HL-60 (cell line): ENCODE measurements around the gene TMEM80.

Source experiments
- CTCF ChIP-seq: IDR thresholded peaks from one replicate; pipeline ENCODE4 v1.5.1; 2011; ENCODE audit warnings: low read length, control low read depth, inconsistent platforms; ENCODE audit not compliant: insufficient read depth
- GABPA ChIP-seq: IDR thresholded peaks from 2 replicates; pipeline ENCODE4 v1.6.1; 2012; ENCODE audit warnings: low read depth
- POLR2AphosphoS5 ChIP-seq: IDR thresholded peaks from 2 replicates; pipeline ENCODE4 v1.6.1; 2012; ENCODE audit warnings: low read depth
- SPI1 ChIP-seq: IDR thresholded peaks from 2 replicates; pipeline ENCODE4 v1.6.1; 2012; ENCODE audit warnings: low read depth, mild to moderate bottlenecking, borderline replicate concordance
- TF ChIP-seq, protein P1 (sequence below): IDR thresholded peaks from 2 replicates; pipeline ENCODE4 v1.6.1; 2012; ENCODE audit warnings: low read depth; ENCODE audit not compliant: insufficient replicate concordance

DNA sequence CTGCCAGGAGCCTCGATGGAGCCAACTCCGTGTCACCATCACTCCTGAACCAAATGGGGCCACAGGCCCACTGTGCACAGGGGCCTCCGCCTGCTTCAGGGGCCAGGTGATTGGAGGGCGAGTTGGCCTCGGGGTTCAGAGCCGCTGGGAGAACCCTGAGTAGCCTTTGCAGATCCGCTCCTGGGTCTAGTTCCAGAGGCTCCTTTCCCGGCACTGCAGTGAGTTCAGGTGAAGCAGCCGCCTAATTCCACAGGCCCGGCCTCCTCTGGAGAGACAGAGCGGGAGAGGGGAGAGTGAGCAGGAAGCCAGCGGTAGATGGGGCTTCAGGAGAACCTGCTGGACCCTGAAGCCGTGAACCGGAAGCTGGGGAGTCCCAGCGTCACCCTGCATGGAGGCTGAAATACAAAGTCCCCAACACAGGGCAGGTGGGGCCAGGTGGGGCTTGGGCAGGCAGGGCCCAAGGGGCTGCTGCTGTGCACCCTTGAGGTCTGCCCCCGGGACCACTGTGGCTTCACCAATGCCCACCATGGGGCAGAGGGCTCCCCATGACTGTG lies 36.0 kb upstream of the TMEM80 start:
- TF ChIP-seq CTCF = no peak
- TF ChIP-seq SPI1 = no peak
- TF ChIP-seq, protein P1, sequence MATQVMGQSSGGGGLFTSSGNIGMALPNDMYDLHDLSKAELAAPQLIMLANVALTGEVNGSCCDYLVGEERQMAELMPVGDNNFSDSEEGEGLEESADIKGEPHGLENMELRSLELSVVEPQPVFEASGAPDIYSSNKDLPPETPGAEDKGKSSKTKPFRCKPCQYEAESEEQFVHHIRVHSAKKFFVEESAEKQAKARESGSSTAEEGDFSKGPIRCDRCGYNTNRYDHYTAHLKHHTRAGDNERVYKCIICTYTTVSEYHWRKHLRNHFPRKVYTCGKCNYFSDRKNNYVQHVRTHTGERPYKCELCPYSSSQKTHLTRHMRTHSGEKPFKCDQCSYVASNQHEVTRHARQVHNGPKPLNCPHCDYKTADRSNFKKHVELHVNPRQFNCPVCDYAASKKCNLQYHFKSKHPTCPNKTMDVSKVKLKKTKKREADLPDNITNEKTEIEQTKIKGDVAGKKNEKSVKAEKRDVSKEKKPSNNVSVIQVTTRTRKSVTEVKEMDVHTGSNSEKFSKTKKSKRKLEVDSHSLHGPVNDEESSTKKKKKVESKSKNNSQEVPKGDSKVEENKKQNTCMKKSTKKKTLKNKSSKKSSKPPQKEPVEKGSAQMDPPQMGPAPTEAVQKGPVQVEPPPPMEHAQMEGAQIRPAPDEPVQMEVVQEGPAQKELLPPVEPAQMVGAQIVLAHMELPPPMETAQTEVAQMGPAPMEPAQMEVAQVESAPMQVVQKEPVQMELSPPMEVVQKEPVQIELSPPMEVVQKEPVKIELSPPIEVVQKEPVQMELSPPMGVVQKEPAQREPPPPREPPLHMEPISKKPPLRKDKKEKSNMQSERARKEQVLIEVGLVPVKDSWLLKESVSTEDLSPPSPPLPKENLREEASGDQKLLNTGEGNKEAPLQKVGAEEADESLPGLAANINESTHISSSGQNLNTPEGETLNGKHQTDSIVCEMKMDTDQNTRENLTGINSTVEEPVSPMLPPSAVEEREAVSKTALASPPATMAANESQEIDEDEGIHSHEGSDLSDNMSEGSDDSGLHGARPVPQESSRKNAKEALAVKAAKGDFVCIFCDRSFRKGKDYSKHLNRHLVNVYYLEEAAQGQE = no peak
- no peak for TF ChIP-seq POLR2AphosphoS5
- no peak for TF ChIP-seq GABPA
